Activated naive CD8-positive, alpha-beta T cell (primary cell): ENCODE measurements around the gene AHNAK.

Experiments used
- H3K27ac Mint-ChIP-seq: one replicate; pipeline ENCODE4 v1.8.0; 2021; ENCODE audit warnings: mixed read lengths
- H3K27me3 Mint-ChIP-seq: one replicate; pipeline ENCODE4 v1.8.0; 2021; ENCODE audit warnings: mixed read lengths
- H3K36me3 Mint-ChIP-seq: one replicate; pipeline ENCODE4 v1.8.0; 2021; ENCODE audit warnings: mixed read lengths
- H3K4me1 Mint-ChIP-seq: one replicate; pipeline ENCODE4 v1.8.0; 2021; ENCODE audit warnings: low read depth, mixed read lengths
- H3K4me3 Mint-ChIP-seq: one replicate; pipeline ENCODE4 v1.8.0; 2021; ENCODE audit warnings: mild to moderate bottlenecking, mixed read lengths
- H3K9me3 Mint-ChIP-seq: one replicate; pipeline ENCODE4 v1.8.0; 2021; ENCODE audit warnings: low read depth, mixed read lengths

AHNAK gene

DNA sequence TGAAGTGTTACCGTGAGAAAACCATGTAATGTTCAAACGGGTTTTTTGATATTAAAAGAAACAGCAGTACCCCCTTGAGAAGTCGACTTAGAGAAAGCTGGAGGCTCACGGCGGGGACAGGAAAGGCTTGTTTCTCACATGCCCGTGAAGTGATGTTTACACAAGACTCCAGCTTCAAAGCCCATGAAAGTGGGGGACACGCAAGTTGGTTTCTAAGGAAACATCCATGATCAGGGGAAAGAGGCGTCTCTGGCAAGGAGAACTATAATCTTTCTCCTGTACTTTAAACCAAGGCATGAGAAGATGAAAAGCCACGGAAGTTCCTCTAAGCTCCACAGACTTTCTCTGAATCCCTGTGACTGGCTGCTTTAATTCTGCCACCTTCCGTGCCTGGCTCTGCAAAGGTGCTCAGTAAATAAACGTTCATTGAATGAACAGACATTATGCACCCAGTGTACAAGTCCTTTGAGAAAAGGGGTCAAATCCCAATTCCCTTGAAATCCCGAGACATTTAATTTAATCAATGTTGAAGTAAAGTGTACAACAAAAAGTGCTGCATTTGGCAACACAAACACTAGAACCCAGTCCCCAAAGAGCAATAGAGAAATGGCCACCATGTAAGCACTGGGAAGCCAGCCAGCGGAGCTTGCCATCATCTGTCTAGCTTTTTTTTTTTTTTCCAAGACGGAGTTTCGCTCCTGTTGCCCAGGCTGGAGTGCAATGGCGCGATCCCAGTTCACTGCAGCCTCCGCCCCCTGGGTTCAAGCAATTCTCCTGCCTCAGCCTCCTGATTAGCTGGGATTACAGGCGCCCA is 58.7 kb downstream of the AHNAK start:
- Mint-ChIP-seq H3K27ac (no peak overlapping the region), H3K4me3 (no peak overlapping the region), H3K27me3 (peaks cover 1% of the 10 kb centered on the region), H3K9me3 (no peaks in the 10 kb centered on the region), H3K4me1 (peaks cover 5% of the 10 kb centered on the region), H3K36me3 (no peaks in the 10 kb centered on the region)

DNA sequence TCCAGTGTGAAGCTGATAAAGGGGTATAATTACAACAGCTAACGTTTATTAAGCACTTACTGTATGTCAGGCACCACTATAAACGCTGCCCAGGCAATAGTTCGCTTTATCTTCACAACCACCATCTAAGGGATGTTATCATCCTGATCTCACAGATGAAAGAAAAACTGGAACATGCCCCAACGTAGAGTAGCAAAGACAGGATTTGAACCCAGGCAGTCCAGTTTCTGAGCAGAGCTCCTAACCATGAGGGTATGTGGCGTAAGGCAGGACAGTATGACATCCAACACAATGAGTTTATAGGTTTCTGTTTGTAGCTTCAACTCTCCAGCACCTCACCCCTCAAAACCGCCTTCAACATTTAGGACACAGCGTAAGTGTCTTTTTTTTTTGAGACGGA is 59.5 kb downstream of the AHNAK start:
- H3K27ac Mint-ChIP-seq: no peak overlapping the region
- H3K27me3 Mint-ChIP-seq: peaks cover 1% of the 10 kb centered on the region
- peaks cover 5% of the 10 kb centered on the region for H3K4me1 Mint-ChIP-seq
- no peaks in the 10 kb centered on the region for H3K36me3 Mint-ChIP-seq
- H3K4me3 Mint-ChIP-seq: no peak overlapping the region
- no peaks in the 10 kb centered on the region for H3K9me3 Mint-ChIP-seq

DNA sequence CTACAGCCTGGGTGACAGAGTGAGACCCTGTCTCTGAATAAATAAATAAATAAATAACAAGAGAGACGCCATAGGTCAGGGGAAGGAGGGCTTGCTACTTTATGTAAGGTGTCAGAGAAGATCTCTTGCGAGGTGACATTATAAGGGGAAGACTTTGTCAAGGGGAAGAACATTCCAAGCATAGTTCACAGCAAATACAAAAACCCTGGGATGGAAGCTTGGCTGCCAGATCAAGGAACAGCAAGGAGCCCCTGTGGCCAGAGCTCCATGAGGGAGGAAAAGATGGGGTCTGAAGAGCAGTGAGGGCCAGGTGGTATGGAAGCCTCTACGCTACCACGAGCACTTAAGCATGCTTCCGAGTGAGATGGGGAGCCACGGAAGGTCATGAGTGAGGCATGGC is 62.3 kb downstream of the AHNAK start:
- Mint-ChIP-seq H3K9me3 (no peaks in the 10 kb centered on the region), H3K27ac (no peak overlapping the region), H3K27me3 (no peaks in the 10 kb centered on the region), H3K4me3 (no peak overlapping the region), H3K4me1 (peaks cover 5% of the 10 kb centered on the region), H3K36me3 (no peaks in the 10 kb centered on the region)

DNA sequence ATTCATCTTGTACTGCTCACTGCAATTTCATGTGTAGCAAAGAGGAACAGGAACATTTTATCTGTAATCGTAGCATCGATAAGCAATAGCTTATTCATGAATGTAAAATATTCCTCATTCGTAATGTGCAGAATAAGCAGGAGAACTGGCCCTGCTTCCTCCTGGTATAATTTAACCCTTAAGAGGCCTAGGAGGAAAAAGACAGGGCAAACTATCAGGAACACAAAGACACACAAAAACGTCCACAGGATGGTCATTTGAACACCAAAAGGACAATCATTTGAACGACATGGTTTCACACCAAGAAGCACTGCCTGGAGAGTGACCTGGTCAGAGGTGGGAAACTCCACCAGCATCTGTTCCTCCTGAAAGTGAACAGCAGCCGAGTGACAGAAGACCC is 63.9 kb downstream of the AHNAK start:
- Mint-ChIP-seq H3K9me3 (no peaks in the 10 kb centered on the region), H3K27me3 (no peaks in the 10 kb centered on the region), H3K4me3 (no peak overlapping the region), H3K27ac (no peak overlapping the region), H3K36me3 (no peaks in the 10 kb centered on the region), H3K4me1 (peaks cover 5% of the 10 kb centered on the region)

DNA sequence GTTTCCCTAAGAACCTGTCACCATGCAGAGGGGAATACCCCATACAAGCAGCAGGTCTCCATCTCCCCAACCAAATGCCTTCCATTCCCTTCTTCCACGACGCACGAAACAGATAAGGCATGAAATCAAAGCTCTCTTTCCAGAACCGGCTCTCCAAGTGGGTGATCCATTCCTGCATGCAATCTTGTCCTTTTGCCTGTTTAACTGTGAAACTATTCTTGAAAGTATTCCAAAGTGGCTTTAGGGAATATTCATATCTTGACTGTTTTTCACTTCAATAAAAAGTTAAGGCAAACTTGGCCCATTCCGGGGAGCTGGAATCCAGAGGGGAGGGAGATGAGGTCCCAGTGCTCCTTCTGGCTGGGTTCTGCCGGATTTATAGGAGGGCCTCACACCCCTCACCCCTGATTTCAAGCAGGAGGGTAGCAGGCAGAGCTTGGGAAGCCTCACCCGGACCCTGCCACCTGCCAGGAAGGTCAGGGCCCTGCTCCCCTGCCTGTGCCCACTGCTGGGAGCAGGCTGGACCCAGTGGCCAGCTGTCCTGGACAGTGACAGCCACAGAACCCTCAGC is 66.9 kb downstream of the AHNAK start:
- H3K9me3 Mint-ChIP-seq: no peaks in the 10 kb centered on the region
- no peaks in the 10 kb centered on the region for H3K4me1 Mint-ChIP-seq
- H3K36me3 Mint-ChIP-seq: no peaks in the 10 kb centered on the region
- no peak overlapping the region for H3K27ac Mint-ChIP-seq
- H3K27me3 Mint-ChIP-seq: no peaks in the 10 kb centered on the region
- no peak overlapping the region for H3K4me3 Mint-ChIP-seq

DNA sequence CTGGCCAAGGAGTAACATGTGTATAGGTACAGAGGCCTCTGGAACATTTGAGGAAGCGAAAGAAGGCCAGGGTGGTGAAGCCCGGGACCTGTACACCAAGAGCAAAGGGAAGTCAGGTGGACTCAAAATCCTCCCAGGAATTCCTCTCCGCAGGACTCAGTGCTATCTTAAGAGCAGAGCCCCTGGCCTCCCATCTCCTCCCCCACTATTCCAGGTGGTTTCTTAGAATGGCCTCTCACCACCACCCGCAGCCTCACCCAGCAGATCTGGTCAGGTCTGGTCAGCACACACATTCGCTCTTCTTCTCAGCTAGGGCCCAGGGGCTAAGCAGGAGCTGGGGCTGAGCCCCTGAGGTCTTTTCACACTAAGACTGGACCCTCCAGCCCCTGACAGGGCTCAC is 68.7 kb downstream of the AHNAK start:
- no peak overlapping the region for H3K4me3 Mint-ChIP-seq
- no peaks in the 10 kb centered on the region for H3K4me1 Mint-ChIP-seq

DNA sequence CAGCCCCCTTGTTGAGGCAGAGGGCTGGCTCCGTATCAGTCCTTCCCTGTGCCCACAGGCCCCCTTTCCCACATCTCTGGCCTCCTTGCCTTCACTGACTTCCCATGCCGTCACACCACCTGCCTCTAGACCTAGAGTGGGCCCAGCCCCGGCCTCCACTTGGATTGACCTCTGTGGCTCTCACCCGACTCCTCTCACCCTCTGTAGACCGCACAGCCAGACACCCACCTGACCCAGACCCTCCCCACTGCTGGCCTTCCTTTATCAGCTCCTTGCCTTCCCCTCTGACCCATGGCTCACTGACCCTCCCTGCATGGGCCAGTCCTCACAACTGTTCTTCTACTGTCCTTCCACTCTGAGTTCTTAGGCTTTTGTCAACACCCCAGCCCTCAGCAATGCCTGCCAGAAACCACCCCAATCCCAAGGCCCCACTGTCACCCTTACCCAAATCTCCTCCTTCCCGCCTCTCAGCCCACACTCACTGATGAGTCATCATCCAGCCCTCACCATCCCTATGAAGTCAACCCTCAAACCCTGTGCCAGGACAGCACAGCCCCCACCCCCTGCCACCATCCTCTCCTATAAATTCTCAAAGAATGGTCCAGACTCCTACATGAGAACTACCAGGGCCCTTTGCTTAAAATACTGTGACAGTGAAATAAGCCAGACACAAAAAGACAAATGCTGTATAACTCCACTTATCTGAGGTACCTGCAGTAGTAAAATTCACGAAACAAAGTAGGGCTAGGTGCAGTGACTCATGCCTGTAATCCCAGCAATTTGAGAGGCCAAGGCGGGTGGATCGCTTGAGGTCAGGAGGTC is 74.3 kb downstream of the AHNAK start:
- Mint-ChIP-seq H3K9me3 (no peaks in the 10 kb centered on the region), H3K36me3 (no peaks in the 10 kb centered on the region), H3K4me1 (no peaks in the 10 kb centered on the region), H3K4me3 (no peak overlapping the region), H3K27me3 (no peaks in the 10 kb centered on the region), H3K27ac (no peak overlapping the region)

More for the DNA sequence above, 68.7 kb downstream of the AHNAK start:
- H3K27me3 Mint-ChIP-seq: no peaks in the 10 kb centered on the region
- H3K27ac Mint-ChIP-seq: no peak overlapping the region
- H3K36me3 Mint-ChIP-seq: no peaks in the 10 kb centered on the region
- no peaks in the 10 kb centered on the region for H3K9me3 Mint-ChIP-seq

DNA sequence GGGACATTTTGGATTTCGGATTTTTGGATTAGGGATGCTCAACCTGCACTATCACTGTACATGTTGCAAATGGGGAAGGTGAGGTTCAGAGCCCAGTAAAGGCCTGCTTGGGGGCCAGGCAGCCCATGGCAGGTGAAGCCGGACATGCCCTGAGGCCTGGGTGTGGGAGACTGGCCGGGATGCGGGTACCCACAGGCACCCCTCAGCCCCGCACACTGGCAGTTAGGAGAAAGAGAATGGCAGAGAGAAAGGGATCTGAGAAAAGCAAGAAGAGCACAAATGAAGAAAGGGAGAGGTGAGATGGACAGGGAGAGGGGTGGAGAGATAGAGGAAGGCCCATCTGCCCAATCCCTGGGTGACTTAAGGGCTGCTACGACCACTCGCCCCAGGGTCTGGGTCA is 75.0 kb downstream of the AHNAK start:
- H3K4me3 Mint-ChIP-seq: no peak overlapping the region
- no peaks in the 10 kb centered on the region for H3K4me1 Mint-ChIP-seq
- no peaks in the 10 kb centered on the region for H3K27me3 Mint-ChIP-seq
- no peaks in the 10 kb centered on the region for H3K36me3 Mint-ChIP-seq
- H3K9me3 Mint-ChIP-seq: no peaks in the 10 kb centered on the region
- H3K27ac Mint-ChIP-seq: no peak overlapping the region

DNA sequence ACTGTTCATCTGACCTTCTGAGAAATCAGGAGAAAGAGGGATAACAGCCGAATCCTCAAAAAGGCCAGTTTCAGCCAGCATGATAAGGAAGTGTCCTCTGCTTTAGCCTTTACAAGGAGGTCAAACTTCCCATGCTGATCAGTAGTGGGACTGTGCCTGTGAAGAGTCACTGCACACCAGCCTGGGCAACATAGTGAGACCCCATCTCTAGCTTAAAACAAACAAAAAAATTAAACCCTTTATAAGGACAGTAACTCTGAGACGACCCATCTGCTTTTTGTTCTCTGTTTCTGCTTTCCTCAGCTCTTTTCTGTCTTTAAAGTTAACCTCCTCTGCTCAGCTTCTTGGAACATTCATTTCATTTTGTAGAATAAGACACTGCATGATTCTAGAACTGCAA is 78.0 kb downstream of the AHNAK start:
- H3K4me1 Mint-ChIP-seq: no peaks in the 10 kb centered on the region
- no peak overlapping the region for H3K27ac Mint-ChIP-seq
- H3K27me3 Mint-ChIP-seq: no peaks in the 10 kb centered on the region
- H3K9me3 Mint-ChIP-seq: no peaks in the 10 kb centered on the region
- H3K36me3 Mint-ChIP-seq: no peaks in the 10 kb centered on the region
- H3K4me3 Mint-ChIP-seq: no peak overlapping the region

DNA sequence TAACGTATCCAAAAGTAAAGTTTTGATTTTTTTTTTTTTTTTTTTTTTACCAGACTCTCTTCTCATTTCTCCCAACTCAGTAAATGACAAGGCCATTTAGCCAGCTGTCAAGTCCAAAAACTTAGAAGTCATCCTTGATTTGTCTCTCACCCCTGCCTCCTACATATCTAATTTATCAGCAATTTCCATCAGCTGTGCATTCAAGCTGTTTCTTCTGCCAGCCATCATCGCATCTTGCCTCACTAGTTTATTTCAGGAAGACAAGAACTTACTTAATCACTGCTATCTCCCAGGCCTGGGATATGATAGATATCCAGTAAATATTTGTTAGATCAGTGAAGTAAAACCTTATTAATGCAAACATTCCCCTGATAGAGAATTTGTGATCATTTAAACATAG is 80.2 kb downstream of the AHNAK start:
- H3K27ac Mint-ChIP-seq: no peak overlapping the region
- H3K9me3 Mint-ChIP-seq: no peaks in the 10 kb centered on the region
- H3K4me3 Mint-ChIP-seq: no peak overlapping the region
- H3K36me3 Mint-ChIP-seq: no peaks in the 10 kb centered on the region
- H3K4me1 Mint-ChIP-seq: no peaks in the 10 kb centered on the region
- H3K27me3 Mint-ChIP-seq: no peaks in the 10 kb centered on the region

DNA sequence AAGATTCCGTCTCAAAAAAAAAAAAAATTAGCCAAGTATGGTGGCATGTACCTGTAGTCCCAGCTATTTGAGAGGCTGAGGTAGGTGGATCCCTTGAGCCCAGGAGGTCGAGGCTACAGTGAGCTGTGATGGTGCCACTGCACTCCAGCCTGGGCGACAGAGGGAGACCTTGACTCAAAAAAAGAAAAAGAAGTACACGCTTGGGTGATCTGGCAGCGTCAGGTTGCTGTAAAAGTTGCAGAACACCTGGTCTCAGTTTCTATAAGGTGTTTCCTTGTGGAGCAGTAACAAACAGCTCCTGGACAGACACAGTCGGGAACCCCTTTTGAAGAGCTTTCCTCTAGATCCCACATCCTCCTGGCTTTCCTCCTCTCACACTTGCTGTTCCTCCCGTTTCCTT is 82.0 kb downstream of the AHNAK start:
- Mint-ChIP-seq H3K36me3 (no peaks in the 10 kb centered on the region), H3K27me3 (no peaks in the 10 kb centered on the region), H3K27ac (no peak overlapping the region), H3K4me1 (no peaks in the 10 kb centered on the region), H3K4me3 (no peak overlapping the region), H3K9me3 (no peaks in the 10 kb centered on the region)

DNA sequence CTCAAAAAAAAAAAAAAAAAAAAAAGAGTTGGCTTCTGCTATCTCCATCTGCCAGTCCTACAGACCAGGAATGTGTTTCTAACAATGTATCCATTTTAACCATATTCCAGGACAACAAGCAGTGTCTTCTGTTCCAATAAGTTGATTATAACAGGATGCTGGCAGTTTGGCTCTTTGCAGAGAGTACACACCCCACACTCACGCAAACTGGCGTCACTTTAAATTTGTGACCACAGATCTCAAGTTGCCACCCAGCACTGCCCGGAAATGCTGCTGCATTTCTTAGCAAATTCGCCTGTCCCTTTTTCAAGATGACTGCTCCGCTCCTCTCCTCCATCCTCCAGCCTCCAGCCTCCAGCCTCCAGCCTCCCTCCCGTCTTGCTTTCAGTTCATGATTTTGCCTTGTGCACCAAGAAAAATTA is 83.5 kb downstream of the AHNAK start:
- H3K4me3 Mint-ChIP-seq: no peak overlapping the region
- H3K4me1 Mint-ChIP-seq: no peaks in the 10 kb centered on the region
- no peak overlapping the region for H3K27ac Mint-ChIP-seq
- no peaks in the 10 kb centered on the region for H3K27me3 Mint-ChIP-seq
- H3K9me3 Mint-ChIP-seq: no peaks in the 10 kb centered on the region
- no peaks in the 10 kb centered on the region for H3K36me3 Mint-ChIP-seq

DNA sequence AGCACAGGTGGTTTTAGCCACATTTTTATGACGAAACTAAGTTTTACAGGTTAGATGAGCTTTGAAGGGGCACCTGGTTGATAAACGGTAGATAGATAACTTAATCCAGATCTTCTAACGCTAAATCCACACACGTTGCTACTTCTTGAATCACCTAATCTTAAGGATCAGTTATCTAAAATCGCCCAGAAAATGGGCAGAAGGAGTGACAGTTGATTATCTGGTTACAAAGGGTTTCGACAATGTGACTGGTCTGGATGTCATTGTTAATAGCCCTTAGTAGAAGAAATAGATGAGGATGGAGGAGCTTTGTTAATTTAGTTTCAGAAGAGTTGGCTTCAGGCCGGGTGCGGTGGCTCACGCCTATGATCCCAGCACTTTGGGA is 84.1 kb downstream of the AHNAK start:
- Mint-ChIP-seq H3K36me3 (no peaks in the 10 kb centered on the region), H3K27ac (no peak overlapping the region), H3K4me3 (no peak overlapping the region), H3K27me3 (no peaks in the 10 kb centered on the region), H3K4me1 (no peaks in the 10 kb centered on the region), H3K9me3 (no peaks in the 10 kb centered on the region)

DNA sequence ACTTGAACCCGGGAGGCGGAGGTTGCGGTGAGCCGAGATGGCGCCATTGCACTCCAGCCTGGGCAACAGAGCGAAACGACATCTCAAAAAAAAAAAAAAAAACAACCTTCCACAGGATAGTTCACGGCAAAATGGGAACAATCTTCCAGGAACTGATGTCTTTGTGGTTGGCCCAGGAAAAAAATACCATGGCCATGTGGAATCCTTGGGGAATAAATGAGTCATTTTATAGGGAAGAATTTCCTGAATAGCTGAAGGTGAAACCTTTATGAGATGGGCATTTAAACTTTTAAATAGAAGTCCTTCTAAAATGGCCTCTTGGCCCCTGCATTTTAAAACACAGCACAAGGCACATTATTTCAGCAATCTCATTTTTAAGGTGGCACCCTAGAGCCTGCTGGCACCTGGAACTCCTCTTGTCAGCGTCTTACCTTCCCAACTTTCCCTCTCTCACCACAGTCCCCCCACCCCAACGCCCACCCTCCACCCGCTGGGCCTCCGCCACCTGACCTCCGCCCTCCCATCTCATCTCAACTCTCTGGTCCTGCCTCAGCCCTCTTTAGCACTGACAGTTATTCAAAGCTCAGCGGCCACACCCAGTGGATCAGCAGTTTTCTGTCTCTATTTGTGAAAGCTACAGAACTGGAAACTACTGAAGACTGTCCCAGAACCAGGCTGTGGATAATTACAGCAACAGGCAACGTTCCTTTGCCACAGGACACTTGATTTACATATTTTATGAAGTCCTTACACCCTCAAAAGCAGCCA is 84.7 kb downstream of the AHNAK start:
- no peaks in the 10 kb centered on the region for H3K4me1 Mint-ChIP-seq
- H3K27me3 Mint-ChIP-seq: no peaks in the 10 kb centered on the region
- H3K9me3 Mint-ChIP-seq: no peaks in the 10 kb centered on the region
- H3K27ac Mint-ChIP-seq: no peak overlapping the region
- H3K4me3 Mint-ChIP-seq: no peak overlapping the region
- H3K36me3 Mint-ChIP-seq: no peaks in the 10 kb centered on the region

DNA sequence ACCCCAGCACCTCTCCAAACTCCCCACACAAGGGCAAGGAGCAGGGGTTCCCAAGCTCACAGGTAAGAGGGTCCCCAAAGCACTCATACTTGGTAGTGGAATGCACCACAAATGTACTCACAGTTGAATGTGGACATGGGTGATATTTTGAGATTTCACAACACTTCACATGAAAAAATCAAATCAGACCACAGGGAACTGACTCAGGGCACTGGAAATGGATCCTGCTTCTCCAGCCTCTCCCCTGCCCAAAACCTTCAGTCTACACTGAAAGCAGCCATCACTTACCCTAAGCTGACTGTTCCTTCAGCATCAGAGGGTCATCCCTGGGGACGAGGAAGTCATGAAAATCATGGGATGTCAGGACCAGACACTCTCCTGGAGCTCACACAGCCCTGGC is 87.5 kb downstream of the AHNAK start:
- Mint-ChIP-seq H3K4me1 (no peaks in the 10 kb centered on the region), H3K4me3 (no peak overlapping the region), H3K27ac (no peak overlapping the region)

More for the DNA sequence above, 87.5 kb downstream of the AHNAK start:
- no peaks in the 10 kb centered on the region for H3K36me3 Mint-ChIP-seq
- no peaks in the 10 kb centered on the region for H3K9me3 Mint-ChIP-seq
- no peaks in the 10 kb centered on the region for H3K27me3 Mint-ChIP-seq
